ENCODE data around the gene ATF6.
"Not testable (repeated sequence)": the region's sequence is repeated elsewhere in the genome, so short reads cannot be mapped to it uniquely, and the experiment has no call there.

The ATF6 gene

DNA sequence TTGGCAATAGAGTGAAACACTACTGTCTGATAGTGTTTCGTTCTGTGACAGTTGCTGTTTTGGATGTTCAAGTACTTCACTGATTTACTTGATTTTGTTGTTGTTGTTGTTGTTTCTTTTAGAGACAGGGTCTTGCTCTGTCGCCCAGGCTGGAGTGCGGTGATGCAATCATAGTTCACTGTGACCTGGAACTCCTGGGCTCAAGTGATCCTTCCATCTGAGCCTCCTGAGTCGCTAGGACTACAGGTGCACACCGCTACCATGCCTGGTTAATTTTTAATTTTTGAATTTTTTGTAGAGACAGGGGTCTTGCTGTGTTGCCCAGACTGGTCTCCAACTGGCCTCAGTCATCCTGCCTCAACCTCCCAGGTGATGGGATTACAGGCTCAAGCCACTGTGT, 2.3 kb downstream of the ATF6 start:
- no peaks in the 10 kb centered on the region for H3K27me3 ChIP-seq (replicated peaks; ENCODE audit: insufficient read depth, low read length)
- H3K27ac ChIP-seq (ENCODE audit: low read length): no peak overlapping the region
- TF ChIP-seq EZH2 (optimal IDR thresholded peaks at IDR 0.05; ENCODE audit: low read depth, low read length) (no peak), EZH2phosphoT487 (IDR thresholded peaks at IDR 0.05; ENCODE audit: low read length) (no peak), CTCF (IDR thresholded peaks at IDR 0.05; ENCODE audit: low read length) (no peak)
- H3K36me3 ChIP-seq (replicated peaks; ENCODE audit: insufficient read depth, low read length): no peaks in the 10 kb centered on the region
- H3K4me2 ChIP-seq (ENCODE audit: low read depth, low read length): peak overlapping the region; percentile 6; the same call in 1 of the 2 replicates
- no peak for DNase-seq
- 0 out of 2 replicates have a peak overlapping the region, but pooled peaks have one; percentile 6 for H3K4me3 ChIP-seq (ENCODE audit: low read length)
- H4K20me1 ChIP-seq (ENCODE audit: insufficient read depth, low read length): no peaks in the 10 kb centered on the region
- H3K9ac ChIP-seq (ENCODE audit: low read length): no peak overlapping the region
- H3K9me2 ChIP-seq (replicated peaks; ENCODE audit: insufficient read depth, low read length): no peaks in the 10 kb centered on the region
- peaks cover 74% of the 10 kb centered on the region for H3K79me2 ChIP-seq (ENCODE audit: low read length)
- H3K9me3 ChIP-seq (replicated peaks; ENCODE audit: insufficient read depth, low read length): no peaks in the 10 kb centered on the region
- peaks cover 41% of the 10 kb centered on the region for H3K4me1 ChIP-seq (ENCODE audit: low read length)
- no peak overlapping the region for H2AFZ ChIP-seq (ENCODE audit: low read length)
- peaks cover 31% of the 10 kb centered on the region for H3F3A ChIP-seq (ENCODE audit: insufficient read depth, low read length)

GRCh38 chr1:161768986-161769672, 3.0 kb downstream of the ATF6 start:
- Histone ChIP-seq H3K9me2 (replicated peaks; ENCODE audit: insufficient read depth, low read length) (no peaks in the 10 kb centered on the region), H3F3A (ENCODE audit: insufficient read depth, low read length) (peaks cover 32% of the 10 kb centered on the region), H3K4me1 (ENCODE audit: low read length) (peaks cover 48% of the 10 kb centered on the region), H3K9ac (ENCODE audit: low read length) (no peak overlapping the region), H3K79me2 (ENCODE audit: low read length) (peaks cover 81% of the 10 kb centered on the region), H3K36me3 (replicated peaks; ENCODE audit: insufficient read depth, low read length) (no peaks in the 10 kb centered on the region), H3K4me3 (ENCODE audit: low read length) (no peak overlapping the region), H3K27me3 (replicated peaks; ENCODE audit: insufficient read depth, low read length) (no peaks in the 10 kb centered on the region), H3K27ac (ENCODE audit: low read length) (no peak overlapping the region), H4K20me1 (ENCODE audit: insufficient read depth, low read length) (no peaks in the 10 kb centered on the region), H3K4me2 (ENCODE audit: low read depth, low read length) (peak overlapping the region; percentile 6; the same call in 1 of the 2 replicates), H2AFZ (ENCODE audit: low read length) (no peak overlapping the region), H3K9me3 (replicated peaks; ENCODE audit: insufficient read depth, low read length) (no peaks in the 10 kb centered on the region)
- DNase-seq: no peak
- TF ChIP-seq EZH2 (optimal IDR thresholded peaks at IDR 0.05; ENCODE audit: low read depth, low read length) (no peak), CTCF (IDR thresholded peaks at IDR 0.05; ENCODE audit: low read length) (no peak), EZH2phosphoT487 (IDR thresholded peaks at IDR 0.05; ENCODE audit: low read length) (no peak)

GRCh38 chr1:161769673-161770045, 3.5 kb downstream of the ATF6 start:
- H3K4me3 ChIP-seq (ENCODE audit: low read length); H3K27ac ChIP-seq (ENCODE audit: low read length); H3K9me3 ChIP-seq (replicated peaks; ENCODE audit: insufficient read depth, low read length): not testable (repeated sequence)

DNA sequence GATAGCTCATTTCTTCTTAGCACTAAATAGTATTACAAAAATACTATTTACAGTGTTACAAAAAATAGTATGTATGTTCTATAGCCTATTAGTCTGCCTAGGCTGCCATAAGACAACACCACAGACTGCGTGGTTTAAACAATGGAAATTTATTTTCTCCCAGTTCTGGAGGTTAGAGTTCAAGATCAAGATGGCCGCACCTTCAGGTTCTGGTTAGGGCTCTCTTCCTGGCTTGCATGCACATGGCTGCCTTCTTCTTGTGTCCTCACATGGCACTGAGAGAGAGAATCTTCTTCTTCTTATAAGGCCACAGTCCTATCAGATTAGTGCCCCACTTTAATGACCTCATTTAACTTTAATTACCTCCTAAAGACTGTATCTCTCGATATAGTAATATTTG, 4.1 kb downstream of the ATF6 start:
- no peak for DNase-seq
- TF ChIP-seq EZH2phosphoT487 (IDR thresholded peaks at IDR 0.05; ENCODE audit: low read length): no peak
- no peak for TF ChIP-seq CTCF (IDR thresholded peaks at IDR 0.05; ENCODE audit: low read length)
- no peak for TF ChIP-seq EZH2 (optimal IDR thresholded peaks at IDR 0.05; ENCODE audit: low read depth, low read length)
- peak overlapping the region; percentile 74; the same call in 1 of the 2 replicates for H3K27ac ChIP-seq (ENCODE audit: low read length)
- H3K4me2 ChIP-seq (ENCODE audit: low read depth, low read length): peak overlapping the region; percentile 62
- H3F3A ChIP-seq (ENCODE audit: insufficient read depth, low read length): peaks cover 32% of the 10 kb centered on the region
- no peak overlapping the region for H3K9ac ChIP-seq (ENCODE audit: low read length)
- H3K4me3 ChIP-seq (ENCODE audit: low read length): peak overlapping the region; percentile 24; the same call in 1 of the 2 replicates
- H3K9me2 ChIP-seq (replicated peaks; ENCODE audit: insufficient read depth, low read length): no peaks in the 10 kb centered on the region
- peaks cover 51% of the 10 kb centered on the region for H3K4me1 ChIP-seq (ENCODE audit: low read length)
- no peaks in the 10 kb centered on the region for H3K9me3 ChIP-seq (replicated peaks; ENCODE audit: insufficient read depth, low read length)
- H4K20me1 ChIP-seq (ENCODE audit: insufficient read depth, low read length): no peaks in the 10 kb centered on the region
- H3K36me3 ChIP-seq (replicated peaks; ENCODE audit: insufficient read depth, low read length): no peaks in the 10 kb centered on the region
- H3K79me2 ChIP-seq (ENCODE audit: low read length): peaks cover 92% of the 10 kb centered on the region
- no peaks in the 10 kb centered on the region for H3K27me3 ChIP-seq (replicated peaks; ENCODE audit: insufficient read depth, low read length)
- no peak overlapping the region for H2AFZ ChIP-seq (ENCODE audit: low read length)

More at GRCh38 chr1:161769673-161770045, 3.5 kb downstream of the ATF6 start:
- not testable (repeated sequence) for DNase-seq; H3K27me3 ChIP-seq (replicated peaks; ENCODE audit: insufficient read depth, low read length); H3K36me3 ChIP-seq (replicated peaks; ENCODE audit: insufficient read depth, low read length); H2AFZ ChIP-seq (ENCODE audit: low read length); H4K20me1 ChIP-seq (ENCODE audit: insufficient read depth, low read length); H3K9ac ChIP-seq (ENCODE audit: low read length); H3K9me2 ChIP-seq (replicated peaks; ENCODE audit: insufficient read depth, low read length)
- peaks cover 48% of the 10 kb centered on the region for H3K4me1 ChIP-seq (ENCODE audit: low read length)
- peaks cover 32% of the 10 kb centered on the region for H3F3A ChIP-seq (ENCODE audit: insufficient read depth, low read length)
- peaks cover 86% of the 10 kb centered on the region for H3K79me2 ChIP-seq (ENCODE audit: low read length)
- 0 out of 2 replicates have a peak overlapping the region, but pooled peaks have one; percentile 62 for H3K4me2 ChIP-seq (ENCODE audit: low read depth, low read length)

Data from MM.1S (cell line).